ENCODE measurements around the gene COMT. TPM values are rescaled to one million over a fixed set of nuclear protein-coding genes. Genes with fewer than 3 reads are reported as not detected.
"Not testable (repeated sequence)": the region's sequence is repeated elsewhere in the genome, so short reads cannot be mapped to it uniquely, and the experiment has no call there.

Gene COMT
- total and polyA plus RNA-seq, 5 donors: 69.6 to 102 (median 85.1) TPM

DNA sequence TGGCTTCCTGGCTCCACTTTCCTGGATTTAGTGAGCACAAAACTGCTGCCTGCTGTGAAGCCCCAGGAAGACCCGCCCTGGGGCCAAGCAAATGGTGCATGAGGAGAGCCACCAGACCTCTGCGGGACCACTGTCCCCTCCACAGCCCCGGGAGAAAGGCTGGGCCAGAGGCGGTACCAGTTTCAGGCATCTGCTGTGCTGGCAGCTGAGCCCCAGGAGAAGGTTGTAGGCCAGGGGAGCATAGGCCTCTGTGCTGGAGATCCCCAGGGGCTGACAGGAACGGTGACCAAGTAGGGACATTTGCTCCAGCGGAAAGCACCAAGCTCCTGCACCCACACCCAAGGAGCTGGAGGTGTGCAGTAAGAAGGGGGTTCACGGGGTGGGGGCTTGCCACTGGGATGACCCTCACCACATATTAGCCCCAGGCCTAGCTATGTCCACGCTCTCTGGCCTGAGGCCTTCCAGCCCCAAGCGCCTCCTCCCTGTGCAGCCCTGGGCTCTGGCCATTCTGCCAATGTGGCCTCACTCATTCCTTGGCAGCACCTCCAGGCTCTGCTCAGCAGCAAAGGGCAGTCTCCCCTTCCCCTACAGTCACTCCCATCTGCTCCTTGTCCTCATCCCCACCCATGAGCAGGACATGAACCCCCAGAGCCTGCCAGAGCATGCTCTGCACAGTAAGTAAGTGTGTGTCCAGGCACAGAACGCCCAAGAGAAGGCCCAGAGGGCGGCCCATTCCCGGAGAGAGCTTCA, 24.0 kb upstream of the COMT start:
- ATAC-seq: no peak
- H3K27ac ChIP-seq (ENCODE audit: low read length): no peak overlapping the region

DNA sequence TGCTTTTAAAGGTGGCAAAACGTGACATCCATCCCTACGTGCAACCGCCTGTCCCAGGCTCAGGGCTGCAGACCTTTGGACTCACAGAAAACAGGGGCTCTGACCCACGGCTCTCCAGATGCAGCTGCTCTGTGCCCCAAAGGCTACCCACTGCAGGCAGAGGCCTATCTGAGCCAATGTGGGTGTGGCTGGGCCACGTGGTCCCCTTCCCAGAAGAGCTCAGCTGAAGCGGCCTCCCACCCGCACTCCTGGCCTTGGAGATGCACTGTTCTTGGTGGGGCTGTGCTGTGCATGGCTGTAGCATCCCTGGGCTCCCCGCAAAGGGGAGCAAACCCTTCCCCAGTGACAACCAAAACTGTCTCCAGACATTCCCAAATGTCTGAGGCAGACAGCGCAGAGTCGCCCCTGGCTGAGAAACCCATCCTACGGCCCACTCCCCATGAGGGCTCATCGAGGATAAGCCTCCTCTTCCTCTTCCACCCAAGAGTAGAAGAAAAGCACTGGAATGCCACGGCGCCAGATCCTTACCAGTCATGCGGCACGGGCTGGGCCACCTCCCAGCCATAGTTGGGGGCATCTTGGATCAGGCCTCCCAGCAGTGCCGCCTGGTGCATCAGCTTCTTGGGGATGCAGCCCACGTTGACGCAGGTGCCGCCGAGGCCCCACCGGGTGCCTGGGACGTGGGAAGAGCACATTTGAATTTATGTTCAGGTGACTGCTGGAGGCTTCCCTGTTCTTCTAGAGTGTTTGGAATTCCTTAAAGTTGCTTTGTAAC, 23.1 kb upstream of the COMT start:
- intact Hi-C loops (cut with DNase I): no loop called here
- no peak overlapping the region for H3K4me3 ChIP-seq (ENCODE audit: low read length)
- no peak for DNase-seq
- 87% methylated on average over 23 of the region's 23 CpGs for WGBS
- no peak overlapping the region for H3K27ac ChIP-seq (ENCODE audit: low read length)
- H3K27me3 ChIP-seq (ENCODE audit: control insufficient read depth, insufficient read depth): no peaks in the 10 kb centered on the region
- no peak for ATAC-seq
- no peaks in the 10 kb centered on the region for H3K4me1 ChIP-seq (ENCODE audit: control insufficient read depth, insufficient read depth, low read length)
- H3K9me3 ChIP-seq (ENCODE audit: control insufficient read depth, low read length): no peaks in the 10 kb centered on the region

More for the DNA sequence above, 24.0 kb upstream of the COMT start:
- no peak overlapping the region for H3K4me3 ChIP-seq (ENCODE audit: low read length)
- 94% methylated on average over 12 of the region's 12 CpGs for WGBS
- no peaks in the 10 kb centered on the region for H3K27me3 ChIP-seq (ENCODE audit: control insufficient read depth, insufficient read depth)
- H3K9me3 ChIP-seq (ENCODE audit: control insufficient read depth, low read length): no peaks in the 10 kb centered on the region
- no peaks in the 10 kb centered on the region for H3K4me1 ChIP-seq (ENCODE audit: control insufficient read depth, insufficient read depth, low read length)
- intact Hi-C loops (cut with DNase I): no loop called here
- no peak for DNase-seq

DNA sequence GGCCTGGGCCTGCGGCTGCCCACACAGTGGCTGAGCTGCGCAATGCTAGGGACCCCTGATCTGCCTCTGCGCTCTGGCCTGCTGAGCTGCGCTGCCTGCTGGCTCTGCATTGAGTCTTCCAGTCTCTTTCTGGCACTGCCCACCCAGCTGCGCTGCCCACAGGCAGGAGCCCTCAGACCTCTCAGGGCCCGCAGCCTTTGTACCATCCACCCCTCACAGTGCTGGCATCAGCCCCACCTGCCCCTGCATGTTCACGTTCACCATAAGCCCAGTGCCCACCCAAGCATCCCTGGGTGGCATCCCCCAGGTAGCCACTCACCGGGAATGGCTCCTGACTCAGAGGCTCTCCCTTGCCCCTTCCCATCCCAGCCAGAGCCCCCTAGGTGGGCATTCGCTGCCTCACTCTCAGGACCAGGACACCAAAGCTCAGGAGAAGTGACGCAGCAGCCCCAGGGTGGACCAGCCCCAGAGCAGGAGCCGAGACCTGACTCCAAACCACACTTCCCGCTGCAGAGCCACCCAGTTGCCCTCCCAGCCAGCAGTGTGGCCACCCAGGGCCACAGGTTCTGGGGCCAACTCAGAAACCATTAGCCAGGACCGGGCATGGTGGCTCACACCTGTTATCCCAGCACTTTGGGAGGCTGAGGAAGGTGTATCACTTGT, 21.7 kb upstream of the COMT start:
- intact Hi-C loops (cut with DNase I): no loop called here
- DNase-seq (no peak), ATAC-seq (no peak)
- Histone ChIP-seq H3K4me1 (ENCODE audit: control insufficient read depth, insufficient read depth, low read length) (no peaks in the 10 kb centered on the region), H3K27ac (ENCODE audit: low read length) (no peak overlapping the region), H3K27me3 (ENCODE audit: control insufficient read depth, insufficient read depth) (no peaks in the 10 kb centered on the region), H3K4me3 (ENCODE audit: low read length) (no peak overlapping the region), H3K9me3 (ENCODE audit: control insufficient read depth, low read length) (no peaks in the 10 kb centered on the region)
- 96% methylated on average over 13 of the region's 13 CpGs for WGBS

GRCh38 chr22:19921544-19922081, 20.0 kb upstream of the COMT start:
- no peaks in the 10 kb centered on the region for H3K4me1 ChIP-seq (ENCODE audit: control insufficient read depth, insufficient read depth, low read length)
- H3K27ac ChIP-seq (ENCODE audit: low read length): no peak overlapping the region
- no peak for DNase-seq
- no peak for ATAC-seq
- intact Hi-C loops (cut with DNase I): no loop called here
- 76% methylated on average over 3 of the region's 3 CpGs for WGBS
- no peaks in the 10 kb centered on the region for H3K9me3 ChIP-seq (ENCODE audit: control insufficient read depth, low read length)
- no peaks in the 10 kb centered on the region for H3K27me3 ChIP-seq (ENCODE audit: control insufficient read depth, insufficient read depth)
- no peak overlapping the region for H3K4me3 ChIP-seq (ENCODE audit: low read length)

DNA sequence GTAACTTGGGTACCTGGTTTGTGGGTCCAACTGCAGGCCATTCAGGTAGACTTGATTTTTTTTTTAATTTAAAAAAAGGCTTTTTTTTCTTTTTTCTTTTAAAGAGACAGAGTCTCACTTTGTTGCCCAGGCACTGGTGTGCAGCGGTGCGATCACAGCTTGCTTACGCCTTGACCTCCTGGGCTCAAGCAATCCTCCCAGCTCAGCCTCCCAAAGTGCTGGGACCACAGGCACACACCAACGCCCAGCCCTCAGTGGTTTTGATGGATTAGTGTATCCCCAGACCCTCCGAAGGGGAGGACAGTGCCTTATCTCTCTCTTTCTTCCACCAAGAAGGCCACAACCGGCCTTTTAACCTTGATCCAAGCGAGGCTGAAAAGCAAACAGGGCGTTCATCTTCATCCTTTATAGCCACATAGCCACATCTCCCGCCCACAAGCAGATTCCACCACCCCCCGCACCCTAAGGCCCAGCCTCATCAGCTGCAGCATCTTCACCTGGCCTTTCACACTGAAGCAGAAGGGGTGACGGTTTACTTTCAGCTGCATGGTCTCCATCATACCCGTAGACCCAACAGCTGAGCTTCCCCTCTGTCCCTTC, 17.6 kb upstream of the COMT start:
- no peak overlapping the region for H3K27ac ChIP-seq (ENCODE audit: low read length)
- 93% methylated on average over 12 of the region's 12 CpGs for WGBS
- intact Hi-C loops (cut with DNase I): no loop called here
- no peaks in the 10 kb centered on the region for H3K9me3 ChIP-seq (ENCODE audit: control insufficient read depth, low read length)
- H3K4me1 ChIP-seq (ENCODE audit: control insufficient read depth, insufficient read depth, low read length): no peaks in the 10 kb centered on the region
- H3K27me3 ChIP-seq (ENCODE audit: control insufficient read depth, insufficient read depth): no peaks in the 10 kb centered on the region
- DNase-seq (no peak), ATAC-seq (no peak)
- H3K4me3 ChIP-seq (ENCODE audit: low read length): no peak overlapping the region

DNA sequence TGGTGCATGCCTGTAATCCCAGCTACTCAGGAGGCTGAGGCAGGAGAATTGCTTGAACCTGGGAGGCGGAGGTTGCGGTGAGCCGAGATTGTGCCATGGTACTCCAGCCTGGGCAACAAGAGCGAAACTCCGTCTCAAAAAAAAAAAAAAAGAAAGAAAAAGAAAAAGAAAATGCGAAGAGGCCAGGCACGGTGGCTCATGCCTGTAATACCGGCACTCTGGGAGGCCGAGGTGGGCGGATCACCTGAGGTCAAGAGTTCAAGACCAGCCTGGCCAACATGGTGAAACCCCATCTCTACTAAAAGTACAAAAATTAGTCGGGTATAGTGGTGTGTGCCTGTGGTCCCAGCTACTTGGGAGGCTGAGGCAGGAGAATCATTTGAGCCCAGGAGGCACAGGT, 15.5 kb upstream of the COMT start:
- H3K4me1 ChIP-seq (ENCODE audit: control insufficient read depth, insufficient read depth, low read length); intact Hi-C loops (cut with DNase I); ATAC-seq; H3K4me3 ChIP-seq (ENCODE audit: low read length); H3K27me3 ChIP-seq (ENCODE audit: control insufficient read depth, insufficient read depth); H3K9me3 ChIP-seq (ENCODE audit: control insufficient read depth, low read length); H3K27ac ChIP-seq (ENCODE audit: low read length); DNase-seq: not testable (repeated sequence)
- 96% methylated on average over 11 of the region's 11 CpGs for WGBS

GRCh38 chr22:19927696-19928095, 13.9 kb upstream of the COMT start:
- Histone ChIP-seq H3K4me1 (ENCODE audit: control insufficient read depth, insufficient read depth, low read length) (no peaks in the 10 kb centered on the region), H3K4me3 (ENCODE audit: low read length) (no peak overlapping the region), H3K27ac (ENCODE audit: low read length) (no peak overlapping the region), H3K27me3 (ENCODE audit: control insufficient read depth, insufficient read depth) (no peaks in the 10 kb centered on the region), H3K9me3 (ENCODE audit: control insufficient read depth, low read length) (no peaks in the 10 kb centered on the region)
- intact Hi-C loops (cut with DNase I): no loop called here
- WGBS: 86% methylated on average over 7 of the region's 7 CpGs
- ATAC-seq: no peak
- DNase-seq: peak in 1 of 3 donors; percentile 4

GRCh38 chr22:19928207-19928606, 13.4 kb upstream of the COMT start:
- H3K9me3 ChIP-seq (ENCODE audit: control insufficient read depth, low read length): no peaks in the 10 kb centered on the region

DNA sequence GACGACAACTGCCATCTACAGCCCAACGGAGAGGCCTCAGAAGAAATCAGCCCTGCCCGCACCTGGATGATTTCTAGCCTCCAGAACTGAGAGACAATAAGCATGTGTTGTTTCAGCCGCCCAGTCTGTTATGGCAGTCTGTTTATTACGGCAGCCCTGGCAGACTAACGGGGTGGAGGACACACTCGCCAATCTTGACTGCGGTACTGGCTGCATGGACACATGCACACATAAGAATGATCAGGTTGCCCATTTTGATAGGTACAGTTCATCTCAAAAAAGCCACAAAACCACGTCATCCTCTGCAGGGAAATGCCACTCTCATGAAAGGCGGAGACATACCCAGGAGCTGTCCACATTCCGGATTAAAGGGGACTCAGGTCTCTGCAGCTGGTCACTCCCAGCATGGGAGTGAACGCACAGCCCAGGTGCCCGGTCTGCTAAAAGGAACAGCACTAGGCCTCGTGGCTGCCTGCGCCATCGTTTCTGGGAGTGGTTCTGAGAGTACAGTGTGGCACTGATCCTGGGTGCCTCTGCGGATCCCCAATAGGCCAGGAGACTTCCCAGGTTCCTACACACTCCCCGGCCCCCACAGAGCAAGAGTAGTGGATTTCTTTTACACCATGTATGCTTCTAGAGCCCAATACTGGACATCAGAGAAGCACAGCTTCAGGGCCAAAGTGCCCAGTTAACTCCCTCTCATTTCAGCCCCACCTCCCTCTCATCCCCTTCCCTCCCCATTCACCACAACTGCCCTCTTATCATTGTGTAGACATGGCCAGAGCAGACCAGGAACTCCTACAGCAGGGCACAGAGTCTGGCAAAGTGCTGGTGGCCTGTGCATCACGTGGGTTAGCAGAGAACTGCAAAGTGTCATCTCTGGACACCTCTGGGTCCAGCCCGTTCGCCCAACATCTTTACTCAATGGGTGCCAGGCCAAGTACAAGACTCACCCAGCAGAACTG, 11.7 kb upstream of the COMT start:
- no peaks in the 10 kb centered on the region for H3K9me3 ChIP-seq (ENCODE audit: control insufficient read depth, low read length)

More at GRCh38 chr22:19928207-19928606, 13.4 kb upstream of the COMT start:
- H3K4me1 ChIP-seq (ENCODE audit: control insufficient read depth, insufficient read depth, low read length): no peaks in the 10 kb centered on the region
- H3K4me3 ChIP-seq (ENCODE audit: low read length): no peak overlapping the region
- intact Hi-C loops (cut with DNase I): no loop called here
- WGBS: 92% methylated on average over 11 of the region's 11 CpGs
- DNase-seq: no peak
- no peaks in the 10 kb centered on the region for H3K27me3 ChIP-seq (ENCODE audit: control insufficient read depth, insufficient read depth)
- H3K27ac ChIP-seq (ENCODE audit: low read length): no peak overlapping the region
- ATAC-seq: no peak

More for the DNA sequence above, 11.7 kb upstream of the COMT start:
- intact Hi-C loops (cut with DNase I): no loop called here
- DNase-seq: peak in 1 of 3 donors; percentile 16
- H3K4me3 ChIP-seq (ENCODE audit: low read length): no peak overlapping the region
- no peaks in the 10 kb centered on the region for H3K27me3 ChIP-seq (ENCODE audit: control insufficient read depth, insufficient read depth)
- H3K27ac ChIP-seq (ENCODE audit: low read length): no peak overlapping the region
- peaks cover 2% of the 10 kb centered on the region for H3K4me1 ChIP-seq (ENCODE audit: control insufficient read depth, insufficient read depth, low read length)
- ATAC-seq: no peak
- WGBS: 94% methylated on average over 21 of the region's 21 CpGs

Data from right cardiac atrium (tissue), 5 donors.